GM12801 (cell line): ENCODE data around the gene COX7A2.

Experiments
- TF ChIP-seq, protein P1 (sequence below): IDR thresholded peaks from one replicate; pipeline ENCODE4 v1.5.1; 2011; ENCODE audit warnings: control low read depth; ENCODE audit not compliant: insufficient read length; ENCODE audit errors: extremely low read depth

Gene COX7A2

GRCh38 chr6:75267461-75267860, 23.9 kb upstream of the COX7A2 start:
- TF ChIP-seq, protein P1, sequence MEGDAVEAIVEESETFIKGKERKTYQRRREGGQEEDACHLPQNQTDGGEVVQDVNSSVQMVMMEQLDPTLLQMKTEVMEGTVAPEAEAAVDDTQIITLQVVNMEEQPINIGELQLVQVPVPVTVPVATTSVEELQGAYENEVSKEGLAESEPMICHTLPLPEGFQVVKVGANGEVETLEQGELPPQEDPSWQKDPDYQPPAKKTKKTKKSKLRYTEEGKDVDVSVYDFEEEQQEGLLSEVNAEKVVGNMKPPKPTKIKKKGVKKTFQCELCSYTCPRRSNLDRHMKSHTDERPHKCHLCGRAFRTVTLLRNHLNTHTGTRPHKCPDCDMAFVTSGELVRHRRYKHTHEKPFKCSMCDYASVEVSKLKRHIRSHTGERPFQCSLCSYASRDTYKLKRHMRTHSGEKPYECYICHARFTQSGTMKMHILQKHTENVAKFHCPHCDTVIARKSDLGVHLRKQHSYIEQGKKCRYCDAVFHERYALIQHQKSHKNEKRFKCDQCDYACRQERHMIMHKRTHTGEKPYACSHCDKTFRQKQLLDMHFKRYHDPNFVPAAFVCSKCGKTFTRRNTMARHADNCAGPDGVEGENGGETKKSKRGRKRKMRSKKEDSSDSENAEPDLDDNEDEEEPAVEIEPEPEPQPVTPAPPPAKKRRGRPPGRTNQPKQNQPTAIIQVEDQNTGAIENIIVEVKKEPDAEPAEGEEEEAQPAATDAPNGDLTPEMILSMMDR = no peak

DNA sequence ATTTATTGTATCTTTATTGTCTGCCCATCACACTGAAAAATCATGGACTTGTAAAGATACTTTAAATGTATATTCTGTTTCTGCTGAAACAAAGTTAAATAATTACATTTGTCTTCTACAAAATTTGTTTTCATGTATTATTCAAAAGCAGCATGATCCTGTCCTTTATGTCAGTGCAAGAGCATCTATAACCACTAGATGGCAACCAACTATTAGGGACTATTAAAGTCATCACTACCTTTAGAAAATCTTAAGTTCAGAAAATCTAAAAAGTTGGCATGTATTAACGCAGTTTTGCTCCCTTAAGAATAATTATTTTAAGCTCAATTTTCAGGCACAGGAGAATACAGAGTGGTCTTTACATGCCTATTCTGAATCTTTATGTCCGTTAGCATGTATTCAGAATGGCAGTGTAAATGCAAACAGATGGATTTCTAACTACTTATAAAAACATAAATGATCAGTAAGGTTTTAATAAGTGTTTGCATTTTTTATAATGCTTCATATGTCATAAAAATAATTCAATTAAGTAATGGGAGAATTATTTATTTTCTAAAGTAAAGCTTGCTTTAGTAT, 23.2 kb upstream of the COX7A2 start:
- TF ChIP-seq, protein P1 = no peak

GRCh38 chr6:75263401-75263750, 19.8 kb upstream of the COX7A2 start:
- TF ChIP-seq, protein P1 = no peak

- TF ChIP-seq, protein P1 = no peak
These were observed 19.3 kb upstream of the COX7A2 start for GRCh38 chr6:75262716-75263400.

DNA sequence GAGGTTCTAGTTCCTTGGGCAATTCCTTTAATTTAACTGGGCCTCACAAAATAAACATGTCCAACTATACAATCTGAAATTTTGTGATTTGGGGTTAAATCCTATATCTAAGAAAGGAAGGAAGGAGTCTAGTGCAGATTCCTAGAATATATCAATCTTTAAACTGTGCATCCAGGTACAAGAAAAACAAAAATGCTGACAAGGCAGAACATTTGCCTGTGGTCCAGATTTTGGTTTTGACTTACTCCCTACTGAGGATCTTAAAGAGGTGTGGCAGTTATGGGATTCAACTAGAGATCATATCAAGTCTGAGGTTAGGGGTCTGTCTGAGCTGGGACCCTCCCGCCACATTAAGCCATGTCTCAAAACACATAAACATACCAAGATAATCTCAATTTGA, 17.7 kb upstream of the COX7A2 start:
- TF ChIP-seq, protein P1 = no peak

GRCh38 chr6:75257343-75258087, 13.9 kb upstream of the COX7A2 start:
- TF ChIP-seq, protein P1 = no peak

GRCh38 chr6:75250552-75250951, 7.0 kb upstream of the COX7A2 start:
- TF ChIP-seq, protein P1 = no peak
